ENCODE measurements around the gene SNAP25. TPM values are rescaled to one million over a fixed set of nuclear protein-coding genes. Genes with fewer than 3 reads are reported as not detected.

SNAP25 gene
- total RNA-seq, 4 donors from 2014 or later, result 0.54 to 1.1 (median 0.67) TPM; not detected in 1

- WGBS, 2 donors, result 64 to 75% methylated on average over 5 of the region's 5 CpGs
- H3K27ac ChIP-seq, result no peak overlapping the region
These were observed 82.2 kb downstream of the SNAP25 start for GRCh38 chr20:10300582-10301446.

GRCh38 chr20:10303852-10304251 lies 85.2 kb downstream of the SNAP25 start:
- H3K4me1 ChIP-seq, result peaks cover 0 to 3% of the 10 kb centered on the region in 2 donors
- 69 to 72% methylated on average over 3 of the region's 3 CpGs for WGBS, 2 donors
- H3K27ac ChIP-seq, result no peak overlapping the region
- intact Hi-C loops (cut with DNase I), result no loop called here
- DNase-seq, result no peak
- no peaks in the 10 kb centered on the region for H3K27me3 ChIP-seq
- H3K36me3 ChIP-seq, result no peaks in the 10 kb centered on the region
- H3K9me3 ChIP-seq, result no peaks in the 10 kb centered on the region
- TF ChIP-seq POLR2A (IDR thresholded peaks at IDR 0.05), result no peak
- H3K4me3 ChIP-seq (replicated peaks in 1 of 3), result no peak overlapping the region

More at GRCh38 chr20:10300582-10301446, 82.2 kb downstream of the SNAP25 start:
- no peaks in the 10 kb centered on the region for H3K4me1 ChIP-seq
- no peaks in the 10 kb centered on the region for H3K27me3 ChIP-seq
- DNase-seq, result no peak
- intact Hi-C loops (cut with DNase I), result no loop called here
- no peaks in the 10 kb centered on the region for H3K9me3 ChIP-seq
- no peak overlapping the region for H3K4me3 ChIP-seq (replicated peaks in 1 of 3)
- H3K36me3 ChIP-seq, result no peaks in the 10 kb centered on the region
- TF ChIP-seq CTCF (IDR thresholded peaks at IDR 0.05), result no peak
- no peak for TF ChIP-seq POLR2A (IDR thresholded peaks at IDR 0.05)

GRCh38 chr20:10304471-10305046 lies 85.9 kb downstream of the SNAP25 start:
- no peaks in the 10 kb centered on the region for H3K36me3 ChIP-seq
- no peaks in the 10 kb centered on the region for H3K9me3 ChIP-seq
- H3K27me3 ChIP-seq, result no peaks in the 10 kb centered on the region
- 89 to 90% methylated on average over 3 of the region's 3 CpGs for WGBS, 2 donors
- H3K27ac ChIP-seq, result no peak overlapping the region
- intact Hi-C loops (cut with DNase I), result no loop called here
- H3K4me1 ChIP-seq, result peaks cover 0 to 3% of the 10 kb centered on the region in 2 donors
- no peak for DNase-seq
- H3K4me3 ChIP-seq (replicated peaks in 1 of 3), result no peak overlapping the region
- TF ChIP-seq POLR2A (IDR thresholded peaks at IDR 0.05) (no peak), CTCF (IDR thresholded peaks at IDR 0.05) (no peak)

GRCh38 chr20:10306440-10307358 lies 88.1 kb downstream of the SNAP25 start:
- intact Hi-C loops (cut with DNase I), result no loop called here
- no peaks in the 10 kb centered on the region for H3K36me3 ChIP-seq
- no peaks in the 10 kb centered on the region for H3K27me3 ChIP-seq
- peaks cover 0 to 3% of the 10 kb centered on the region in 2 donors for H3K4me1 ChIP-seq
- H3K4me3 ChIP-seq (replicated peaks in 1 of 3), result no peak overlapping the region
- H3K9me3 ChIP-seq, result no peaks in the 10 kb centered on the region
- H3K27ac ChIP-seq, result no peak overlapping the region
- WGBS, 2 donors, result 25 to 26% methylated on average over 3 of the region's 3 CpGs
- TF ChIP-seq CTCF (IDR thresholded peaks at IDR 0.05), result no peak
- no peak for TF ChIP-seq POLR2A (IDR thresholded peaks at IDR 0.05)
- DNase-seq, result no peak

GRCh38 chr20:10307359-10307735 lies 88.7 kb downstream of the SNAP25 start:
- no peaks in the 10 kb centered on the region for H3K9me3 ChIP-seq
- H3K4me1 ChIP-seq, result peaks cover 0 to 3% of the 10 kb centered on the region in 2 donors
- H3K27me3 ChIP-seq, result no peaks in the 10 kb centered on the region
- WGBS, 2 donors, result 73 to 75% methylated on average over 3 of the region's 3 CpGs
- TF ChIP-seq CTCF (IDR thresholded peaks at IDR 0.05) (no peak), POLR2A (IDR thresholded peaks at IDR 0.05) (no peak)
- no peak for DNase-seq
- intact Hi-C loops (cut with DNase I), result no loop called here
- H3K27ac ChIP-seq, result no peak overlapping the region
- H3K36me3 ChIP-seq, result no peaks in the 10 kb centered on the region
- no peak overlapping the region for H3K4me3 ChIP-seq (replicated peaks in 1 of 3)
